Activated effector memory CD4-positive, alpha-beta T cell treated with anti-CD3 and anti-CD28 coated beads, Interleukin-2, amount 50 U/mL, for 16 hours (primary cell): ENCODE results near the gene KRT72.

Experiments used
- DNase-seq: peaks from one replicate; pipeline ENCODE4 v3.0.0-alpha.2; 2020

The KRT72 gene

GRCh38 chr12:52575948-52576347 is 25.3 kb downstream of the KRT72 start:
- no peak for DNase-seq

- peak; percentile 52 for DNase-seq
These were observed 26.0 kb downstream of the KRT72 start for GRCh38 chr12:52575256-52575655.

- DNase-seq = no peak
These were observed 27.5 kb downstream of the KRT72 start, which contains the start of gene KRT74 for GRCh38 chr12:52573743-52574142. TSS of gene KRT74 (minus strand) at chr12:52573843. CDS start at chr12:52573777, 66 bp downstream.

- DNase-seq = no peak
These were observed 28.0 kb downstream of the KRT72 start for GRCh38 chr12:52573306-52573705.

GRCh38 chr12:52570511-52570910 is 30.8 kb downstream of the KRT72 start:
- DNase-seq = no peak

- no peak for DNase-seq
These were observed 33.2 kb downstream of the KRT72 start for GRCh38 chr12:52568111-52568510.

- DNase-seq = no peak
These were observed 34.4 kb downstream of the KRT72 start for GRCh38 chr12:52566847-52567291.

GRCh38 chr12:52564582-52564981 is 36.7 kb downstream of the KRT72 start:
- DNase-seq = no peak

GRCh38 chr12:52561880-52562449 is 39.3 kb downstream of the KRT72 start:
- DNase-seq = no peak

GRCh38 chr12:52559979-52560378 is 41.3 kb downstream of the KRT72 start:
- no peak for DNase-seq

GRCh38 chr12:52558781-52559445 is 42.4 kb downstream of the KRT72 start:
- no peak for DNase-seq

- no peak for DNase-seq
These were observed 43.8 kb downstream of the KRT72 start for GRCh38 chr12:52557476-52557875.

GRCh38 chr12:52555577-52555976 is 45.7 kb downstream of the KRT72 start:
- no peak for DNase-seq

- no peak for DNase-seq
These were observed 48.5 kb downstream of the KRT72 start, which contains the start of gene KRT71 for GRCh38 chr12:52552681-52553195. TSS of gene KRT71 (minus strand) at chr12:52553145. CDS start at chr12:52553077, 68 bp downstream.

- DNase-seq = no peak
These were observed 49.2 kb downstream of the KRT72 start for GRCh38 chr12:52552055-52552454.

- DNase-seq = no peak
These were observed 49.9 kb downstream of the KRT72 start for GRCh38 chr12:52551216-52551865.

- no peak for DNase-seq
These were observed 55.1 kb downstream of the KRT72 start for GRCh38 chr12:52546126-52546525.

GRCh38 chr12:52543985-52544883 is 57.0 kb downstream of the KRT72 start:
- no peak for DNase-seq

- no peak for DNase-seq
These were observed 58.4 kb downstream of the KRT72 start for GRCh38 chr12:52542785-52543318.

- DNase-seq = no peak
These were observed 59.1 kb downstream of the KRT72 start for GRCh38 chr12:52542157-52542556.

- DNase-seq = no peak
These were observed 59.6 kb downstream of the KRT72 start for GRCh38 chr12:52541709-52542108.

- DNase-seq = no peak
These were observed 60.7 kb downstream of the KRT72 start for GRCh38 chr12:52540531-52540930.

- no peak for DNase-seq
These were observed 61.5 kb downstream of the KRT72 start for GRCh38 chr12:52539821-52540173.
